HG02623 (cell line): ENCODE results near the gene PIBF1.
A peak's percentile ranks its signal among the peaks of the same experiment; 100 is the strongest.
"Not testable (repeated sequence)": the region's sequence is repeated elsewhere in the genome, so short reads cannot be mapped to it uniquely, and the experiment has no call there.

Experiments
- ATAC-seq: cut with Tn5 transposase; IDR thresholded peaks from one replicate; pipeline ENCODE4 v1.9.1; 2021; ENCODE audit warnings: moderate library complexity; ENCODE audit not compliant: unreplicated experiment

The PIBF1 gene

GRCh38 chr13:72820898-72821279 lies 39.0 kb downstream of the PIBF1 start:
- ATAC-seq: no peak

- ATAC-seq: no peak
These were observed 41.1 kb downstream of the PIBF1 start for GRCh38 chr13:72823081-72823480.

- no peak for ATAC-seq
These were observed 41.8 kb downstream of the PIBF1 start for GRCh38 chr13:72823724-72824123.

GRCh38 chr13:72834601-72835000 lies 52.7 kb downstream of the PIBF1 start:
- ATAC-seq: no peak

- ATAC-seq: peak; percentile 98
These were observed 58.0 kb downstream of the PIBF1 start for GRCh38 chr13:72839831-72840426.

GRCh38 chr13:72842991-72843390 lies 61.1 kb downstream of the PIBF1 start:
- no peak for ATAC-seq

- not testable (repeated sequence) for ATAC-seq
These were observed 63.2 kb downstream of the PIBF1 start for GRCh38 chr13:72845148-72845547.

- no peak for ATAC-seq
These were observed 67.6 kb downstream of the PIBF1 start for GRCh38 chr13:72849571-72849970.

GRCh38 chr13:72850959-72851677 lies 69.2 kb downstream of the PIBF1 start:
- ATAC-seq: no peak

GRCh38 chr13:72851678-72852014 lies 69.7 kb downstream of the PIBF1 start:
- no peak for ATAC-seq

GRCh38 chr13:72852207-72852606 lies 70.3 kb downstream of the PIBF1 start:
- no peak for ATAC-seq

GRCh38 chr13:72853000-72853399 lies 71.1 kb downstream of the PIBF1 start:
- ATAC-seq: no peak

GRCh38 chr13:72864142-72865011 lies 82.4 kb downstream of the PIBF1 start:
- ATAC-seq: peak; percentile 89

GRCh38 chr13:72868229-72868628 lies 86.3 kb downstream of the PIBF1 start:
- no peak for ATAC-seq

GRCh38 chr13:72875233-72875632 lies 93.3 kb downstream of the PIBF1 start:
- ATAC-seq: no peak

GRCh38 chr13:72884101-72884500 lies 102.2 kb downstream of the PIBF1 start:
- no peak for ATAC-seq

GRCh38 chr13:72886272-72887067 lies 104.5 kb downstream of the PIBF1 start:
- ATAC-seq: no peak

GRCh38 chr13:72889495-72889894 lies 107.6 kb downstream of the PIBF1 start:
- no peak for ATAC-seq

- no peak for ATAC-seq
These were observed 108.6 kb downstream of the PIBF1 start for GRCh38 chr13:72890546-72890945.

GRCh38 chr13:72891423-72891822 lies 109.5 kb downstream of the PIBF1 start:
- no peak for ATAC-seq

GRCh38 chr13:72896869-72897268 lies 114.9 kb downstream of the PIBF1 start:
- ATAC-seq: no peak
